HG02840 (cell line): ENCODE results near the gene EDN1.

ENCODE experiments used
- ATAC-seq: cut with Tn5 transposase; IDR thresholded peaks from one replicate; pipeline ENCODE4 v1.9.1; 2021; ENCODE audit warnings: mild to moderate bottlenecking, moderate library complexity, moderate number of reproducible peaks; ENCODE audit not compliant: unreplicated experiment, low FRiP score

EDN1 gene

GRCh38 chr6:12289933-12290820, at the start of gene EDN1:
Gene EDN1 (plus strand): TSS chr6:12290361. CDS start chr6:12290630, 269 bp downstream.
- ATAC-seq = peak; percentile 70

DNA sequence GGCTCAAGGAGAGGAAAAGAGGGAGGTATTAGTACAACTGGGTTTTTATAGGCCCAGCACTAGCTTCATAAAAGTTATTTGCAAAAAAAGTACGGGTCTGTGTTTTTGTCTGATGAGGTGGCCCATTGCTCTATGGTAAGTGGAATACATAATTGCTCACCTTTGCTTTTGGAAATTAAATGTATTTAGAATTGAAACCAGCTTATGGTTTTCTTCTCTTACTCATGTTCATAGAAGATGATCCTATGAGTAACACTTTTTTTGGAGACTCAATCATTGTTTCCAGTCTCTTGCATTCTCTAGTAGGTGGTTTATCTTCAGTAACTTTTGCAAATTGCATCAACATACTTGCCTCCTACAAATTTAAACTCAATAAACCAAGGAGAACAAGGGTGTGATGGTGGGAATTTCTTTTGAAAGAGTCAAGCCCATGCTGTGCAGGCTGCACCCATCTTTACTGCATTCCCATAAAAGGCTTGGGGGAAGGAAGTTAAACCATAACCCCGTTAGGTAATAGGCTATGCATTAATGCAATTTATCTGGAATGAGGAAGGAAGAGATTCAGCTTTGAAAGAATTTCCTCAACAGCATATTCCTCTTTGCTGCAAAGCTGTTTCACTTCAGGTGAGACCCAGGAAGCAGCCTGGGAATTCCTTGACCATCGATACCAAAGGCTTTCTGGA, 48.5 kb upstream of the EDN1 start:
- no peak for ATAC-seq

- ATAC-seq = no peak
Measured at GRCh38 chr6:12243169-12243568, 47.0 kb upstream of the EDN1 start.

DNA sequence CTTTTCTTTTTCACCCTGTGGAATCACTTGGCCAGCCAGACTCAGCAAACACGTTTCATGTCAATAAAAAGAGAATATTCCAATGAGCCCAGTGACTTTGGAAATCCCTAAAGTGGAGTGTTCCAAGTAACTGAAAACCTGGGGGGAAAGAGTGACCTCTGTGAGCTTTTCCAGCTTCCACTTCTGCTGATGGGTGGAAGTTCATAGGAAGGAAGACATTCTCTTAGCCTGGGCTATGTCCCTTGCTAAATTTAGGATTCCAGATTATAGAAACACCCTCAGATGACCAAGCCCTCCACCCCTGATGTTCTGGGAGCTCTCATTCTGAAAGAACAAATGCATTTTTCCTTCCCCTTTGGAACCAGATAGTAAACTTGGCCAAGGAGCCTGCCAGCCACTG, 44.8 kb upstream of the EDN1 start:
- ATAC-seq = no peak

- ATAC-seq = no peak
Measured at GRCh38 chr6:12245763-12246718, 44.1 kb upstream of the EDN1 start.

GRCh38 chr6:12246900-12247299, 43.3 kb upstream of the EDN1 start:
- no peak for ATAC-seq

GRCh38 chr6:12249541-12250382, 40.4 kb upstream of the EDN1 start:
- no peak for ATAC-seq

DNA sequence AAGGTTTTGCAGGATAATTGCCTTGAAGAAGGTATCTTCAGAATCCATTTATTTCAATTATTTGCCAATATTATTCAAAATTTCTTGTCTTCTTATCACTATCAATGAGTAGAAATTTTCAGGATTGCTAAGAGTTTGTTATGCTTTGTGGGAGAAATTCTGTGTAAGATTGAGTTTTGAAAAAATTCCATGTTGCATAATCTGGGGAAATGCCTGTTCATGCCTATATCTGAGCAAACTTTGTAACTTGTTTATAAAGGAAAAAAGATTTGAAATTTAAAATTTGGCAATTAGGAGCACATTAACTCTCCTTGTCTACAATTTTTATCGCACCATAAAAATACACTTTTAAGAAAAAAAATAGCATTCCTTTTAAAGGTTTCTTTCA, 39.8 kb upstream of the EDN1 start:
- ATAC-seq = no peak

- no peak for ATAC-seq
Measured at GRCh38 chr6:12254210-12254609, 36.0 kb upstream of the EDN1 start.

GRCh38 chr6:12258191-12258590, 32.0 kb upstream of the EDN1 start:
- ATAC-seq = no peak

DNA sequence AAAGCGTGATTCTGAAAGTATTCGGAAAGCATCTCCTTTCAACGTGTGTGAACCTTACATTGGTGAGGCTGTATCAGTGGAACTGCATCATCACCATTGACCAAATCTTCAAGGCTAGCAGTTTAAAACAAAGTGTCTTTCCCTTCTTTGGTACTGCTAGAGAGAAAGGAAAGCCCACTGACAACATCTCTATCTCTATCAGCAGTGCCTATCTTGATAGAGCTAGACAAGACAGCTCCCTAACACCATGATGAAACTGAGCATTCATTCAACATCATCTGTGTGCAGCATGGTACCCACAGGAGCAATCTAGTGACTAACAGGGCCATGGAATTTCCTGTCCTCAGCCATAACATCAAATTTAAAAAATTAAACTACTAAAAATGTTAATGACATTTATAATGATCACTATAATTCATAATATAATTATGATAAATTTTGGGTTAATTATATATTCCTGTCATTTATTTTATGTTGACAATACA, 31.5 kb upstream of the EDN1 start:
- no peak for ATAC-seq

DNA sequence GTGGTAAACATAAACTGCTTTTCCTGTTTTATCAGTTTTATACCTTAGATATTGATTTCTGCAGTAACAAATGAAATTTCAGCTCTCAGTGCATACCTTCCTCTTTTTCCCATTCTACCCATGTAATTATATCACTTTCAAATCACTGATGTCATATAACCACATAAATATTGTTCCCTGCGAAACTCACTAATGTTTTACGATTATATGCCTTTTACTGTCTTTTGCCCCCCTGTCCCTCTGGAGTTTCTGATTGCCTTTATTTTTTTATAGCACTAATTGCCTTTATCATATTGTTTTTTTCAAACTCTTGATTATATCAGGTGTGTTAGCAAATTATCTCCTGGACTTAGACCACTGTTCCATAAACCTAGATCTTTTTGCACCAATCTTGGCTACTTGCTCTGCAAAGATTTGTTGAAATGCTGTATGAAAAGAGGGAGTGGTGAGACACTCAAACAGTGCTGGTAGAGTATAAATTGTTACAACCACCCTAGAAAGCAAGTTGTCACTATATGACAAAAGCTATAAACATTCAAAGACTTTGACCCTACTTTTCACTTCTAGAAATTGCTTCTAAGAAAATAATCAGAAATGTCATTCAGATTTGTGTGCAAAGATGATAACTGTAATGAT, 29.6 kb upstream of the EDN1 start:
- ATAC-seq = no peak

DNA sequence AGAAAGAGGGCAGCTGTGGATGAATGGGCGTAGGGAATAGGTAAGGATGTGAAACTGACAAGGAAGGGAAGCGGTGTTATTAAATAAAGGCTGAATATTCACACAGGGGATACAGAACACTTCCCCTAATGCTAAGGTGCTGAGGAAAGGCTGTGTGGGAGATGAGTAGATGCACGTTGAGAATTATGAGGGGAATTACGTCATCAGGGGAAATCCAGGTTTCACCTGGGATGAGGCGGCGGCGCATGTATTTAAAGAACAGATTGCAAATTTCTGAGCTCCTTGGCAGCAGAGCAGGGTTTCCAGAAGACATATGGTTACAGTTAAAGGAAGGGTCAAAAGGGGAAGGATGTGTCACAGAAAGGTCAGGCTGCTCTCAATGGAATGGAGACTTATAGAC, 28.7 kb upstream of the EDN1 start:
- no peak for ATAC-seq

DNA sequence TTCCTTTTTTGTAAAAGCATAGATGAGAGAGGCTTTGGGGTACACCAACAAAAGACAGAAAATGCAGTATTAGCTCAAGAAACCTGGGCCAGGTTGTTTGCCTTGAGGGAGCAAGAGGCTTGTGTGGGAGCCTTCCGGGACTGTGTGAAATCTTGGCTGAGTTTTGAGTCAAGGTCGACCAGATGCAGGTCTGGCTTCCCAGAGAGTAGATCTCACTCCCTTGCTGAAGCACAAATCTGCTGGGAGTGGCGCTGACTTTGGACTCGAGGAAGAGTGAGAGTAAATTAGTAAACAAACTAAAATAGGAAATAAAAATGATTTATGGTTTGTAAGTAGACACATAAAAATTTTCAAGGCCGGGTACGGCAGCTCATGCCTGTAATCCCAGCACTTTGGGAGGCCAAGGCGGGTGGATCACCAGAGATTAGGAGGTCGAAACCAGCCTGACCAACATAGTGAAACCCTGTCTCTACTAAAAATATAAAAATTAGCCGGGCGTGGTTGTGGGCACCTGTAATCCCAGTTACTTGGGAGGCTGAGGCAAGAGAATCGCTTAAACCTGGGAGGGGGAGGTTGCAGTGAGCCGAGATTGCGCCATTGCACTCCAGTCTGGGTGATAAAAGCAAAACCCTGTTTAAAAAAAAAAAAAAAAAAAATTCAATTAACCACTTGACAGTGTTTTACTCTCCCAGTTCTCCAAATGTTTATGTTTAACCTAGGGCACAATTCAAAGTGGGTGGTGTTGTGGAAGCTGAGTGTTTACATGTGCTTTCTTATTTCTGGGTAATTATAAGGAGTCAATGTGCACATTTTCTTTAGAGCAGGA, 27.7 kb upstream of the EDN1 start:
- ATAC-seq = no peak

DNA sequence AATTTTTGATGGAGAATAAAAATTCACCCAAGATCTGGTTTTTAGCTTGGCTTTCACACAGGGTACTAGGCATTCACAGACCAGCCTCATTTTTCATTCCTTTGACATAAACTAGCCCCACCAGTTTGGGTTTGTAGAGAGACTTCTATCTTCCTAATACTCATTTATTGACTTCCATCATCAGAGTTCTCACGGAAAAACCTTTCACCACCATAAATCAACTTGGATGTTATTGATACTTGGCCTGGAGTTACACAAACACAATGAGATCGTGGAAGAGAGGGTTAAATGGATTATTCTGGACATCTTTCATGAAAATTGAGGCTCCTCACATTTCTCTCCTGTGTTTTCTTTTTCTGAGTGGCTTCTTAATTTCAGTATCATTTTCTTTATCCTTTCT, 26.8 kb upstream of the EDN1 start:
- ATAC-seq = no peak

DNA sequence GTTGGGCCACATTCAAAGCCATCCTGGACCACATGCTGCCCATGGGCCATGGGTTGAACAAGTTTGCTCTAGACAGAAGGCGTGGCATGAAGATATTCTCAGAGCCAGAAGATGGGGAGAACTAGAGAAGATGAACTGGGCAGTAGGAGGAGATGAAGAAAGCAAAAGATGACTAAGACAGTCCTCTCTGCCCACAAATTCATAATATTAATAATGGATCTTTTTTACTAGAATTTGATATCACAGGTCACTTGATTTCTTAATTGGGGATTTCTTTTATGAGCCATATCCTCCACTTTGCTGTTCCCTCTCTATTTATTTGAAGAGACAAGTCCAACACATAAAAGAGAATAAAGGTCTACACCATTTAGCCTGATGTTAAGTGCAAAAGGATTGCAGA, 25.5 kb upstream of the EDN1 start:
- ATAC-seq = no peak

DNA sequence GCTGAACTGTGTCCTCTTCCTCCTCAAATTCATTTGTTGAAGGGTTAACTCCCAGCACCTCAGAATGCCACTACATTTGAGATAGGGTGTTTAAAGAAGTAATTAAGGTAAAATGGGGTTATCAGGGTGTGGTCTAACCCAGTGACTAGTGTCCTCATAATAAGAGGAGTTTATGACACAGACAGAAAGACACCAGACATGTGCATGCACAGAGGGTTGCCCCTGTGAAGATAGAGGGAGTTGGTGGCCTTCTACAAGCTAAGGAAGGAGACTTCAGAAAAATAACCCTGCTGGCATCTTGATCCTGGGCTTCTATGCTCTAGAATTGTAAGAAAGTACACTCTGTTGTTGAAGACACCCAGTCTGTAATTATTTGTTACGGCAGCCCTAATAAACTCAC, 24.9 kb upstream of the EDN1 start:
- no peak for ATAC-seq

- no peak for ATAC-seq
Measured at GRCh38 chr6:12265791-12266190, 24.4 kb upstream of the EDN1 start.
